ENCODE measurements around the gene YWHAG.
"Not testable (repeated sequence)": the region's sequence is repeated elsewhere in the genome, so short reads cannot be mapped to it uniquely, and the experiment has no call there.

Gene YWHAG

GRCh38 chr7:76292911-76293310 lies 65.9 kb downstream of the YWHAG start:
- ATAC-seq: not testable (repeated sequence)

GRCh38 chr7:76292213-76292573 lies 66.6 kb downstream of the YWHAG start:
- ATAC-seq: no peak

- peak; percentile 88 to 90 for ATAC-seq
Measured at GRCh38 chr7:76291351-76292212, 67.2 kb downstream of the YWHAG start.

GRCh38 chr7:76290847-76291350 lies 67.9 kb downstream of the YWHAG start:
- ATAC-seq: not testable (repeated sequence)

- no peak for ATAC-seq
Measured at GRCh38 chr7:76286842-76287403, 71.9 kb downstream of the YWHAG start.

- ATAC-seq: no peak
Measured at GRCh38 chr7:76285604-76286374, 73.0 kb downstream of the YWHAG start.

GRCh38 chr7:76283254-76284159 lies 75.3 kb downstream of the YWHAG start:
- no peak for ATAC-seq

- ATAC-seq: peak in 1 of 2 donors; percentile 40
Measured at GRCh38 chr7:76282344-76283253, 76.2 kb downstream of the YWHAG start.

GRCh38 chr7:76281706-76282343 lies 77.0 kb downstream of the YWHAG start:
- no peak for ATAC-seq

- peak; percentile 24 to 35 for ATAC-seq
Measured at GRCh38 chr7:76281006-76281705, 77.6 kb downstream of the YWHAG start.

- no peak for ATAC-seq
Measured at GRCh38 chr7:76280408-76280807, 78.4 kb downstream of the YWHAG start.

GRCh38 chr7:76278540-76278939 lies 80.3 kb downstream of the YWHAG start:
- no peak for ATAC-seq

Data from activated CD4-positive, CD25-positive, alpha-beta regulatory T cell treated with anti-CD3 and anti-CD28 coated beads, Interleukin-2, amount 50 U/mL, for 24 hours (primary cell).